ENCODE data around the gene FGF14. TPM values are rescaled to one million over a fixed set of nuclear protein-coding genes. Genes with fewer than 3 reads are reported as not detected.

FGF14 gene
- total RNA-seq, 1 experiment from 2014 or later = 0.22 TPM

GRCh38 chr13:102231479-102231878 is 170.4 kb downstream of the FGF14 start:
- no peak overlapping the region for H3K23ac ChIP-seq (ENCODE audit: insufficient read length, low read depth, low read length)
- no peak for DNase-seq
- no peaks in the 10 kb centered on the region for H4K20me1 ChIP-seq (ENCODE audit: control insufficient read depth, insufficient read depth, insufficient read length)
- WGBS (ENCODE audit: extremely low coverage, insufficient read length, low lambda C conversion rate) = no CpG with 5 or more reads among the region's 2 CpGs
- H3K14ac ChIP-seq (ENCODE audit: insufficient read depth, low read length) = no peak overlapping the region
- H3K27me3 ChIP-seq (ENCODE audit: insufficient read depth, low read length) = no peaks in the 10 kb centered on the region
- H3T11ph ChIP-seq (ENCODE audit: low read length) = no peak overlapping the region
- H2AK5ac ChIP-seq (ENCODE audit: insufficient read length, low read length) = no peak overlapping the region
- no peaks in the 10 kb centered on the region for H3K23me2 ChIP-seq (ENCODE audit: insufficient read length, low read depth, low read length, poor library complexity, severe bottlenecking)
- no peak overlapping the region for H3K27ac ChIP-seq (ENCODE audit: insufficient read length, low read depth, low read length)
- no peak overlapping the region for H2BK15ac ChIP-seq (ENCODE audit: low read depth, low read length)
- Mint-ChIP-seq H3K27me3 (ENCODE audit: low read depth) (no peaks in the 10 kb centered on the region), H3K9me3 (no peaks in the 10 kb centered on the region), H3K4me3 (no peak overlapping the region), H3K4me1 (peaks cover 10 to 14% of the 10 kb centered on the region in 2 experiments), H3K27ac (no peak overlapping the region), H3K36me3 (ENCODE audit: insufficient read depth in 1 of 3, low read depth in 3 of 3) (no peaks in the 10 kb centered on the region)
- H4K5ac ChIP-seq (ENCODE audit: insufficient read length, low read depth, low read length) = no peak overlapping the region
- no peak overlapping the region for H3K9ac ChIP-seq (ENCODE audit: extremely low read depth, insufficient read length, low read length)
- H2BK5ac ChIP-seq (ENCODE audit: insufficient read length, low read length) = no peak overlapping the region
- no peaks in the 10 kb centered on the region for H3K4me1 ChIP-seq (ENCODE audit: insufficient read depth, low read length)
- no peak overlapping the region for H2BK20ac ChIP-seq (ENCODE audit: low read depth, low read length, poor library complexity, severe bottlenecking)
- H2AFZ ChIP-seq (ENCODE audit: low read length) = no peak overlapping the region
- no peaks in the 10 kb centered on the region for H3K9me3 ChIP-seq (ENCODE audit: control insufficient read depth, low read depth, low read length)
- H4K91ac ChIP-seq (ENCODE audit: insufficient read length, low read depth, low read length) = no peak overlapping the region
- no peaks in the 10 kb centered on the region for H3K79me1 ChIP-seq (ENCODE audit: insufficient read depth, low read depth, low read length, poor library complexity, severe bottlenecking)
- no peak overlapping the region for H2BK12ac ChIP-seq (ENCODE audit: insufficient read length, low read depth, low read length)
- no peak overlapping the region for H3K4me2 ChIP-seq (ENCODE audit: insufficient read depth, insufficient read length, low read length)
- no peaks in the 10 kb centered on the region for H3K79me2 ChIP-seq (ENCODE audit: insufficient read depth, low read length)
- no peak for TF ChIP-seq CTCF (conservative IDR thresholded peaks at IDR 0.05)
- H3K18ac ChIP-seq (ENCODE audit: insufficient read length, low read depth, low read length) = no peak overlapping the region
- no peak overlapping the region for H3K56ac ChIP-seq (ENCODE audit: insufficient read length, low read depth, low read length)
- no peak overlapping the region for H2BK120ac ChIP-seq (ENCODE audit: low read depth, low read length, poor library complexity, severe bottlenecking)
- no peak overlapping the region for H4K8ac ChIP-seq (replicated peaks; ENCODE audit: insufficient read length, low read depth, low read length)
- no peak overlapping the region for H3K4ac ChIP-seq (ENCODE audit: low read depth, low read length)

Data from H9 (cell line).